OCI-M2 (cell line): ENCODE measurements around the gene ANKRD34A.
A peak's percentile ranks its signal among the peaks of the same experiment; 100 is the strongest.

Experiments
- DNase-seq: peaks from one replicate; lab custom pipeline; 2025; ENCODE audit not compliant: unreplicated experiment; lab: John Stamatoyannopoulos, UW

ANKRD34A gene

DNA sequence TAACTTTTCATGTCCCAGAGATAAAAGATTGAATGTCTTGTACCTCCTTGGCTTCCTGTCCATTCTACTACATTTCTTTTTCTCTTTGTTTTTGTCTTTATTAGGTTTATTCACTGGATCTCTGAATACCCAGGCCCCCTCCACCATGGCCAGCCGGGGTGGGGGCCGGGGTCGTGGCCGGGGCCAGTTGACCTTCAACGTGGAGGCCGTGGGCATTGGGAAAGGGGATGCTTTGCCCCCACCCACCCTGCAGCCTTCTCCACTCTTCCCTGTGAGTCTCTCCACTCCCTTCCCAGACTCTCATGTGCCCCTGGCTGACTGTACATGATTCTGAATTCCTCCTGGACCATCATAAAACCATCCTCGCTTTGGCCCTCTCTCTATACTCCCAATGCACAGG, 10.3 kb upstream of the ANKRD34A start:
- DNase-seq: no peak

DNA sequence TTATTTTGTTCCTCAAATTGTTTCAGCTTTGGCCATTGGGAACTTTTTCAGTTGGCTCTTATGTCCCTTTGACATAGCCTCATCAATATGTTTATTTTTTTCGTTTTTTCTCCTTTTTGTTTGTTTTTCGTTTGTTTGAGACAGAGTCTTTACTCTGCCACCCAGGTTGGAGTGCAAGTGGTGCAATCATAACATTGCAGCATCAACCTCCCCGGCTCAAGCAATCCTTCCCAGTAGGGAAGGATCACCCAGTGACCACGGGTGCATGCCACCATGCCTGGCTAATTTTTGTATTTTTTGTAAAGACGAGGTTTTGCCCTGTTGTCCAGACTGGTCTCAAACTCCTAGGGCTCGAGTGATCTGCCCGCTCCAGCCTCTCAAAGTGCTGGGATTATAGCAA, 8.2 kb upstream of the ANKRD34A start:
- no peak for DNase-seq

DNA sequence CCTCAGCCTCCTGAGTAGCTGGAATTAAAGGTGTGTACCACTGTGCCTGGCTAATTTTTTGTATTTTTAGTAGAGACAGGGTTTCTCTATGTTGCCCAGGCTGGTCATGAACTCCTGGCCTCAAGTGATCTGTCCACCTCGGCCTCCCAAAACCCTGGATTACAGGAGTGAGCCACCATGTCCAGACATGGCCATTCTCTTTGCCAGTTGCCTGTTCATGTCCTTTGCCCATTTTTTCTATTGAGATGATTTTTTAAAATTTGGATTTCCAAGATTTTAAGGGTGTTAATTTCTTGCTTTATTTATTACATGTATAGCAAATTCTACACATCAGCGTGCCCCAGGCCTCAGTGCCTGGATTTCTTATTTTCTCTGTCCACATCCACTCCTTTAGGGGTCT, 2.9 kb upstream of the ANKRD34A start:
- DNase-seq: no peak

- DNase-seq: no peak
Observed at GRCh38 chr1:145965119-145965744, 857 bp upstream of the ANKRD34A start.

GRCh38 chr1:145963265-145964019, 933 bp downstream of the ANKRD34A start:
- no peak for DNase-seq

GRCh38 chr1:145962157-145963102, 1.9 kb downstream of the ANKRD34A start:
- DNase-seq: no peak

DNA sequence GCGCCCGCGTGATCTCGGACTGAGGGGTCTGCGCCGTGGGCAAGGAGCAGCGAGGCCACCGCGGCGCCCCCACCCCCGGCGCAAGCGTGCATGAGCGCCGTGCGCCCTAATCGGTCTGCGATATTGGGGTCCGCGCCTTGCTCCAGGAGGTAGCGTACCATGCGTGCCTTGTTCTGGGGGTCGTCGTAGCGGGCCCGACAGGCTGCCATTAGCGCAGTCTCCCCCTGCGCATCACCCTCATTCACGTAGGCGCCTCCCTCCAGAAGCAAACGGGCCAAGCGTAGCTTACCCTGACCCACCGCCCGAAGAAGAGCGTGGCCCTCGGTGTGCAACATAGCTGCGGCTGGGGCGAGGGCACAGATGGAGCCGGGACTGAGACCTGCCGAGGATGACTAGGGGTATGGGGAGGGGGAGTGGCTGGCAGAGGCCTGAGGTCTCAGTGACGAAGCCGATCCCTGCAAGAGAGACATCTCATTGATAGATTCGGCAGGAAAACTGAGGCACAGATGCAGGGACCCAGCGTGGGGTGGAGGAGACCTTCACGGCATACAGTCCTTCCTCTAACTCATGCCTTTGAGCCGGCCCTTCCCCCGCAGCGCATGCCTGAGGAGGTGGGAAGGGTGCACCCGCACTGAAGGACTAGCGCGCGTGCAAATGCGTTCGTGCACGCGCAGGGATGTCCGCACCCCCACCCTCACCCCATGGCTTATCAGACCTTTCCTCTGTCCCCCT, 2.8 kb downstream of the ANKRD34A start:
- DNase-seq: no peak

GRCh38 chr1:145961109-145961424, 3.3 kb downstream of the ANKRD34A start:
- DNase-seq: no peak

DNA sequence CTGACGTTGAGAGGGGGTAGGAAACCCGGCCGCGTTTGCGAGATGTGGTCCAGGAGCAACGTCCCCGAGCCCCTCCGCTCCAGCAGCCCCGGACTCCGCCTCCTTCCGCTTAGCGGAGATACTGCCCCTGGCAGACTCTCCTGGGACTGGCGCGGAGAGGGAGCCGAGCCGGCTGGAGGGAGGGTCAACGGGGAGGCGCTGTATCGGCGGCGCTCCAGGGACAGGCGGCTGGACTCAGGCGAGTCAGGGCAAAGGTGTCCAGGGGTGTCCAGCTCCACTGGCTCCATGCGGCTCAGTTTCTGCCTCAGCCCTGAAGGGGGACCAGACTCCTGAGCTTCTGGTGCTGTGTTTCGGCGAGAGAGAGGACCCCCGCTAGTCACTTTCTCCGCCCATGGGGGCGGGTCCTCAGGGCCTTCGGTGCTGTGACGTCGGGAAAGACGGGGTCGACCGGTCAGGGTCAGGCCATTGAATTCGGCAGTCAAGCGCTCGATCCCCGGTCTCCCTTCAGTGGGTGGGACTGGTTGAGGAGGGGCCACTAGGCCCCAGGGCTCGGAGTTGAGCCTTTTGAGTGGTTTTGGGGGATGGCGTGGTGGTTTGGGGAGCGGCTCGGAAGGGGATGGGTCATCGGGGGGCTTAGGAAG, 3.8 kb downstream of the ANKRD34A start:
- DNase-seq: peak; percentile 34

- no peak for DNase-seq
Observed at GRCh38 chr1:145959957-145960467, 4.4 kb downstream of the ANKRD34A start.

GRCh38 chr1:145959333-145959732, 5.0 kb downstream of the ANKRD34A start:
- no peak for DNase-seq

DNA sequence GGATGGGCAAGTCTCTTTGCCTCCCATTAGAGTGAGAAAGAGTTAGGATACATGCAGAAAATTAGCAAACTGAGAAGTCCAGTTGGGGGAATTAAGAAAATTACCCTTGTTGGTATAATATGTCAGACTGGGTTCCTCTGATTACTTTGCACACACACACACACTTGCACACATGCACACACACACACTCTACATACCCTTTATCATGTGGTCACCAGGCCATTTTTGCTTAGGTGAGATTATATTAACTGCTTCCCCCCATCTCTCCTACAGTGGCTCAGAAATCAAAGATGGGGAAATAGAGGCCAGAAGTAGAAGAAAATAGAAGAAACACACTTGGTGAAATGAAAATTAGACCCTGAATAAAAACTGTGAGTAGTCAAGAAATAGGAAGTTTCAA, 5.6 kb downstream of the ANKRD34A start:
- DNase-seq: no peak

- peak; percentile 85 for DNase-seq
Observed at GRCh38 chr1:145957443-145958319, 6.7 kb downstream of the ANKRD34A start, which contains the start of gene LIX1L. TSS of gene LIX1L (minus strand) at chr1:145958017. CDS start at chr1:145957927, 90 bp downstream.

GRCh38 chr1:145956781-145957442, 7.5 kb downstream of the ANKRD34A start:
- DNase-seq: no peak

DNA sequence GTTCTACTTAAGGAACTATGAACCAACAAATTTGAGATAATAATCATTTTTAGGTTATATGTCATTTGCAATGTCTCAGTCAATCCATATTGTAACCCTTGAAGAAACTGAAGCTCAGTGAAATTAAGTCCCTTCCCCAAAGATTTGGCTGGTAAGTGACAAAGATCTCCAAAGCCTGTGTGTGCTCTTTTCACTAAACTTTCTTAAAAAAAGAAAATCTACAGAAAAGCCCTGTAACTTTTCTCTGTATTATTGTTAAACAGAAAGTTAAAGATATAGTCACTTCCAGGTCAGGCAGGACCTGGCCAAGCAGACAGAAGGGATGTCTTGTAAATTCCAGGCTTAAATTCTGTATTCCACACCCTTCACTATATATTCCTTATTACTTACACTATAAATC, 8.0 kb downstream of the ANKRD34A start:
- DNase-seq: no peak

- no peak for DNase-seq
Observed at GRCh38 chr1:145955436-145955835, 8.9 kb downstream of the ANKRD34A start.

DNA sequence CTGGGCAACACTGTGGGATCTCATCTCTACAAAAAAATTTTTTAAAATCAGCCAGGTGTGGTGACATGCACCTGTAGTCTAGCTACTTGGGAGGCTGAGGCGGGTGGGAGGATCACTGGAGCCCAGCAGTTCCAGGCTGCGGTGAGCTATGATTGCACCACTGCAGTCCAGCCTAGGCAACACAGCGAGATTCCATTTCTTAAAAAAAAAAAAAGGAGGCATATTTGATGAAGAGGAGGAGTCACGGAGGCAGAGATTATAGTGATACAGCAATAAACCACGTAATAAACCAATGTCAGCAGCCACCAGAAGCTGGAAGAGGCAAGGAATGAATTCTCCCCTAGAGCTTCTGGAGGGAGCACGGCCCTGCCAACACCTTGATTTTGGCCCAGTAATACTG, 10.5 kb downstream of the ANKRD34A start:
- DNase-seq: no peak

DNA sequence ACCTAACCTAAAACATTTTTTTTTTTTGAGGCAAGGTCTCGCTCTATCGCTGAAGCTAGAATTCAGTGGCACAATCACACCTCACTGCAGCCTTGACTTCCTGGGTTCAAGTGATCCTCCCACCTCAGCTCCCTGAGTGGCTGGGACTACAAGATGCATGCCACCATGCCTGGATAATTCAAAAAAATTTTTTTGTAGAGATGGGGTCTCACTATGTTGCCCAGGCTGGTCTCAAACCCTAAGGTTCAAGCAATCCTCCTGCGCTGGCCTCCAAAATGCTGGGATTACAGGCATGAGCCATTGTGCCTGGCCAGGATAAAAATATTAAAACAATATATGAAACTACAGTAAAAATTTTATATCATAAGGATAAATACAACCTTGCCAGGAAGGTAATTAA, 11.5 kb downstream of the ANKRD34A start:
- no peak for DNase-seq

GRCh38 chr1:145951526-145951925, 12.8 kb downstream of the ANKRD34A start:
- DNase-seq: no peak
